Jurkat, Clone E6-1 (cell line): Measurements from ENCODE around the gene SLC5A9.
"Not testable (repeated sequence)": the region's sequence is repeated elsewhere in the genome, so short reads cannot be mapped to it uniquely, and the experiment has no call there.

Experiments
- DNase-seq: peaks from one replicate; pipeline ENCODE4 v3.0.0-alpha.2; 2011; ENCODE audit warnings: low read depth, low spot score
- H3K4me3 ChIP-seq: 2 replicates; pipeline ENCODE4 v1.5.1; 2011; ENCODE audit warnings: mild to moderate bottlenecking, low read length, control low read depth, moderate library complexity

The SLC5A9 gene

DNA sequence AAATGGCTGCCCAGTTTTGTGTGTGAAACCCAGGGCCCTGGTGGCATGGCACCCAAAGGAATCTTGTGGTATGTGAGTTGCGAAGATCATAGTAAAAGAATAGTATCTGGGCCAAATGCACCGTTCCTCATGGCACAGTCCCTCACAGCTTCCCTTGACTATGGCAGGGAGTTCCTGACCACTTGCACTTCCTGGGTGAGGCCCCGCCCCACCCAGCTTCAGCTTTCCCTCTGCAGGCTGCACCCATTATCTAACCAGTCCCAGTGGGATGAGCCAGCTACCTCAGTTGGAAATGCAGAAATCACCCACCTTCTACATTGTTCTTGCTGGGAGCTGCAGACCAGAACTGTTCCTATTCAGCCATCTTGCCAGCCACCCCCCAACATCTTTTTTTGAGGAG is 63.0 kb downstream of the SLC5A9 start:
- H3K4me3 ChIP-seq, result no peak overlapping the region
- no peak for DNase-seq

DNA sequence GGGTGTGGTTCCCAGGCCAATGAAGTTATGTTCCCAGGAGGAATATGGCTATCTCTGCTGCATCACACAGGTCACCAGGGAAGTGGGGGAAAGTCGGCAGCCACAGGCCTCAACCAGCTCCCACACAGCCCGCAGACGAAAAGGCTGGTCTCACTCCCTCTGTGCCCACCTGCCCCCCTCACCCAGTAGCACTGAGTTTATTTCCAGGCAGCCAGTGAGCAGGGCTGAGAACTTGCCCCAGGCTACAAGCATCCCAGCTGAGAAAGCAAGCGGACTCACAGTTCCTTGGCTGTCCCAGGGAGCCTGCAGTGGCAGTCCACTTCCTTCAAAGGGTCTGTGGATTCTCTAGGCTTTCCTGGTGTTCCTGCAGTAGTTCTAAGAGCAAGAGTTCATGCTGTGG is 68.9 kb downstream of the SLC5A9 start:
- no peak overlapping the region for H3K4me3 ChIP-seq
- DNase-seq, result no peak

DNA sequence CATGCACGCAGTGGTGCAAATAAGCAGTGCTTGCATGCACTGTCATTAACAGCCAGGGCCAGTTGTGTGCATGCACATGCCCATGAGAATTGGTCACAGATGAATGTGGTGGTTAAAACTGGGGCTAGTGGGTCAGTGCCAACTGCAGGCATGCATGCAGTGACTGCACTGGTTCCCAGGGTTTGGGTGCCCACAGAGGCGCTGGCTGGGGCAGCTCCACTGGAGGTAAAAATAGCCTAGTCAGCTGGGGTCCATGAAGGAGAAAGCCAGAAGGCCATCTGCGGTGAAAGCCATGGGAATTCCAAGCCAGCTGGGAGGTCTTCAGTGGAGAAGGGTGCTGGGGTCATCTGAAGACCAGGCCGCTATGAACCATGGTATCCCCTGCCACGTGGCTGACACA is 70.2 kb downstream of the SLC5A9 start:
- H3K4me3 ChIP-seq, result no peak overlapping the region

DNA sequence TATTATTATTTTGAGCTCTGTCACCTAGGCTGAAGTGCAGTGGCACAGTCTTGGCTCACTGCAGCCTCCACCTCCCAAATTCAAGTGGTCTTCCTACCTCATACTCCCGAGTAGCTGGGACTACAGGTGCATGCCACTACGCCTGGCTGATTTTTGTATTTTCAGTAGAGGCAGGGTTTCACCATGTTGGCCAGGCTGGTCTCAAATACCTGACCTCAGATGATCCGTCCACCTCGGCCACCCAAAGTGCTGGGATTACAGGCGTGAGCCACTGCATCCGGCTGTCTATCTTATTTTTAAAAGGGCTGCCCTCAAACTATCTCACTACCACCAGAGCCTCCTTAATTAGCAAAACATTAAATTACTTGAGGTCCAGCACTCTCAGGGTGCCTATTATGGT is 71.6 kb downstream of the SLC5A9 start:
- not testable (repeated sequence) for DNase-seq

More for the DNA sequence above, 70.2 kb downstream of the SLC5A9 start:
- no peak for DNase-seq

DNA sequence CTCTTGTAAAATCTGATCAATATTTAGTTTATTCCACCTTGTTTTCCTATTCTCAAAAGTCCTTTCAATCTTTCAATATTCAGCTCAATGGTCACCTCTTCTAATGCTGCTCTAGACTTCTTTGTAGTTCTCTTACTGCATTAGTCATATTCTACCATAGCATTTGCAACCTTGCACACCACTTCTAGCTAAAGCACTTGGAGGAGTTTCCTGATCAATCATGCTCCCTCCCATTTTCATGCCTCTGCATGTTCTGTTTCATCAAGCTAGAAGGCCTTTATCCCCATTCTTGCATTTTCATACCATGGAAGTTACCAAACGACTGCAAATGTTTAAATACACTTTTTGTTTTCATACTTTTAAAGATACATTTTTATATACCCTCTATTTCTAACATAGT is 72.1 kb downstream of the SLC5A9 start:
- no peak overlapping the region for H3K4me3 ChIP-seq
- DNase-seq, result no peak

More for the DNA sequence above, 71.6 kb downstream of the SLC5A9 start:
- not testable (repeated sequence) for H3K4me3 ChIP-seq
